Measurements from ENCODE around the gene DHRS4.
"Not testable (repeated sequence)": the region's sequence is repeated elsewhere in the genome, so short reads cannot be mapped to it uniquely, and the experiment has no call there.

DNA sequence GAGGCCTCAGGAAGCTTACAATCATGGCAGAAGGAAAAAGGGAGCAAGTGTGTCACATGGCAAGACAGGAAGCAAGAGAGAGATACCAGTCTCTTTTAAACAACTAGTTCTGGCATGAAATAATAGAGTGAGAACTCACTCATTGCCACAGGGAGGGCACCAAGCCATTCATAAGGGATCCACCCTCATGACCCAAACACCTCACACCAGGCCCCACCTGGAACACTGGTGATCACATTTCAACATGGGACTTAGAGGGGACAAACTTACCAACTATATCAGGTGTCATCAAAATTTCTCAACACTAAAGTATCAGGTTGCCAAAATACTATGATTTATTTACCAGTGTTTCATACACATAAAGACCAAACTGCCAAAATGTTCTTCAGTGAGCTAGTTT is 42.4 kb downstream of the DHRS4 start:
- TF ChIP-seq, protein P1, sequence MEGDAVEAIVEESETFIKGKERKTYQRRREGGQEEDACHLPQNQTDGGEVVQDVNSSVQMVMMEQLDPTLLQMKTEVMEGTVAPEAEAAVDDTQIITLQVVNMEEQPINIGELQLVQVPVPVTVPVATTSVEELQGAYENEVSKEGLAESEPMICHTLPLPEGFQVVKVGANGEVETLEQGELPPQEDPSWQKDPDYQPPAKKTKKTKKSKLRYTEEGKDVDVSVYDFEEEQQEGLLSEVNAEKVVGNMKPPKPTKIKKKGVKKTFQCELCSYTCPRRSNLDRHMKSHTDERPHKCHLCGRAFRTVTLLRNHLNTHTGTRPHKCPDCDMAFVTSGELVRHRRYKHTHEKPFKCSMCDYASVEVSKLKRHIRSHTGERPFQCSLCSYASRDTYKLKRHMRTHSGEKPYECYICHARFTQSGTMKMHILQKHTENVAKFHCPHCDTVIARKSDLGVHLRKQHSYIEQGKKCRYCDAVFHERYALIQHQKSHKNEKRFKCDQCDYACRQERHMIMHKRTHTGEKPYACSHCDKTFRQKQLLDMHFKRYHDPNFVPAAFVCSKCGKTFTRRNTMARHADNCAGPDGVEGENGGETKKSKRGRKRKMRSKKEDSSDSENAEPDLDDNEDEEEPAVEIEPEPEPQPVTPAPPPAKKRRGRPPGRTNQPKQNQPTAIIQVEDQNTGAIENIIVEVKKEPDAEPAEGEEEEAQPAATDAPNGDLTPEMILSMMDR (IDR thresholded peaks at IDR 0.05; ENCODE audit: low read length): not testable (repeated sequence)
- not testable (repeated sequence) for TF ChIP-seq EZH2 (IDR thresholded peaks at IDR 0.05; ENCODE audit: borderline replicate concordance, low read length)
